Cardiac muscle cell (in vitro differentiated cells and primary cell): ENCODE measurements around the gene ZNF827. TPM values are rescaled to one million over a fixed set of nuclear protein-coding genes. Genes with fewer than 3 reads are reported as not detected.

Experiments
- DNase-seq, 2 donors: peaks; one replicate each; pipeline versions ENCODE4 v3.0.0 to v3.0.0-alpha.2; 2010 to 2017; ENCODE audit warnings: low read depth in 1 of 2, low spot score in 1 of 2
- H3K27ac ChIP-seq: fragments of 200-600 bp; sonication (generic); 2 replicates; pipeline ENCODE4 v1.5.1; 2016
- H3K27me3 ChIP-seq: fragments of 200-600 bp; sonication (generic); 2 replicates; pipeline ENCODE4 v1.6.0; 2016; ENCODE audit warnings: control low read depth
- H3K36me3 ChIP-seq: fragments of 200-600 bp; sonication (generic); 2 replicates; pipeline ENCODE4 v1.5.1; 2016; ENCODE audit warnings: control low read depth
- H3K4me1 ChIP-seq: fragments of 200-600 bp; sonication (generic); 2 replicates; pipeline ENCODE4 v1.8.1; 2017; ENCODE audit warnings: low read depth, mild to moderate bottlenecking, mixed run types
- H3K4me3 ChIP-seq: fragments of 200-600 bp; sonication (generic); 2 replicates; pipeline ENCODE4 v1.5.1; 2016; ENCODE audit warnings: mild to moderate bottlenecking
- H3K9me3 ChIP-seq: fragments of 200-600 bp; sonication (generic); 2 replicates; pipeline ENCODE4 v1.5.1; 2017; ENCODE audit warnings: low read depth, mild to moderate bottlenecking, control low read depth
- polyA plus RNA-seq: library from polyadenylated mRNA; unstranded; fragments of >200 nt; fragmentation: Nextera tagmentation; extraction: Ambion mirVana; gene quantifications from 2 replicates; pipeline ENCODE4 v1.2.1, GENCODE V29; 2016
- total RNA-seq: library from RNA; depleted of rRNA; stranded (reverse); fragments of >200 nt; gene quantifications from 2 replicates; pipeline ENCODE4 v1.2.3, GENCODE V29; 2016
- TF ChIP-seq, protein P1 (sequence below): IDR thresholded peaks from 2 replicates; pipeline ENCODE4 v1.5.1; 2012; ENCODE audit warnings: low read depth, mild to moderate bottlenecking, low read length

The ZNF827 gene
- total and polyA plus RNA-seq, 2 experiments from 2014 or later, result 13.2 to 37.3 TPM

- DNase-seq, result no peak
- H3K4me1 ChIP-seq, result no peaks in the 10 kb centered on the region
- no peaks in the 10 kb centered on the region for H3K27me3 ChIP-seq
- no peaks in the 10 kb centered on the region for H3K9me3 ChIP-seq
- H3K4me3 ChIP-seq, result no peak overlapping the region
- peak overlapping the region; percentile 48 for H3K27ac ChIP-seq
- H3K36me3 ChIP-seq, result peaks cover 15% of the 10 kb centered on the region
- TF ChIP-seq, protein P1, sequence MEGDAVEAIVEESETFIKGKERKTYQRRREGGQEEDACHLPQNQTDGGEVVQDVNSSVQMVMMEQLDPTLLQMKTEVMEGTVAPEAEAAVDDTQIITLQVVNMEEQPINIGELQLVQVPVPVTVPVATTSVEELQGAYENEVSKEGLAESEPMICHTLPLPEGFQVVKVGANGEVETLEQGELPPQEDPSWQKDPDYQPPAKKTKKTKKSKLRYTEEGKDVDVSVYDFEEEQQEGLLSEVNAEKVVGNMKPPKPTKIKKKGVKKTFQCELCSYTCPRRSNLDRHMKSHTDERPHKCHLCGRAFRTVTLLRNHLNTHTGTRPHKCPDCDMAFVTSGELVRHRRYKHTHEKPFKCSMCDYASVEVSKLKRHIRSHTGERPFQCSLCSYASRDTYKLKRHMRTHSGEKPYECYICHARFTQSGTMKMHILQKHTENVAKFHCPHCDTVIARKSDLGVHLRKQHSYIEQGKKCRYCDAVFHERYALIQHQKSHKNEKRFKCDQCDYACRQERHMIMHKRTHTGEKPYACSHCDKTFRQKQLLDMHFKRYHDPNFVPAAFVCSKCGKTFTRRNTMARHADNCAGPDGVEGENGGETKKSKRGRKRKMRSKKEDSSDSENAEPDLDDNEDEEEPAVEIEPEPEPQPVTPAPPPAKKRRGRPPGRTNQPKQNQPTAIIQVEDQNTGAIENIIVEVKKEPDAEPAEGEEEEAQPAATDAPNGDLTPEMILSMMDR, result no peak
Observed at GRCh38 chr4:145859426-145859825, 79.2 kb downstream of the ZNF827 start.

DNA sequence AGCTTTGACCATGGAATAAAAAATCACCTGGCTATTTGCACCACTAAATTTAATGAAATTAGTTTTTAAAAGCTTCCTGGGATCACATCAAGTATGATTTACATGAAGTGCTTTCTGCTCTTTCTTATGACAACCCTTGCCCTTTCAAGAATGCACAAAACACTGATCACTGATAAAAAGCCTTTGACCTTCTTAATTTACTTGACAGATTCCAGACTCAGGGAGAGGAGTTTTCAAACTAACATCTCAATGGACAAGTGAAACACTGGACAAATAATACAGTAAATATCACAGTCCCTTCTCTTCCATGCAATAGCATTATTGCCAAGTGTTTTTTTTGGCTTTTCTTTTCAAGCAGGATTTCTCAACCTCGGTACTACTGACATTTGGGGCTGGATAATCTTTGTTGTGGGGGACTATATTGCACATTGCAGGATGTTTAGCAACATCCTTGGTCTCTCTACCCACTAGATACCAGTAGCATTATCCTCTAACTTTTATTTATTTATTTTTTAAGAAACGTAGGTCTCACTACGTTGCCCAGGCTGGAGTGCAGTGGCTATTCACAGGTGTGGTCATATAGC is 86.3 kb downstream of the ZNF827 start:
- peak in 1 of 2 donors; percentile 79 for DNase-seq
- Histone ChIP-seq H3K27ac (peak overlapping the region; percentile 68), H3K9me3 (no peaks in the 10 kb centered on the region), H3K36me3 (peaks cover 11% of the 10 kb centered on the region), H3K27me3 (no peaks in the 10 kb centered on the region), H3K4me3 (no peak overlapping the region), H3K4me1 (peaks cover 18% of the 10 kb centered on the region)
- TF ChIP-seq, protein P1, result no peak

DNA sequence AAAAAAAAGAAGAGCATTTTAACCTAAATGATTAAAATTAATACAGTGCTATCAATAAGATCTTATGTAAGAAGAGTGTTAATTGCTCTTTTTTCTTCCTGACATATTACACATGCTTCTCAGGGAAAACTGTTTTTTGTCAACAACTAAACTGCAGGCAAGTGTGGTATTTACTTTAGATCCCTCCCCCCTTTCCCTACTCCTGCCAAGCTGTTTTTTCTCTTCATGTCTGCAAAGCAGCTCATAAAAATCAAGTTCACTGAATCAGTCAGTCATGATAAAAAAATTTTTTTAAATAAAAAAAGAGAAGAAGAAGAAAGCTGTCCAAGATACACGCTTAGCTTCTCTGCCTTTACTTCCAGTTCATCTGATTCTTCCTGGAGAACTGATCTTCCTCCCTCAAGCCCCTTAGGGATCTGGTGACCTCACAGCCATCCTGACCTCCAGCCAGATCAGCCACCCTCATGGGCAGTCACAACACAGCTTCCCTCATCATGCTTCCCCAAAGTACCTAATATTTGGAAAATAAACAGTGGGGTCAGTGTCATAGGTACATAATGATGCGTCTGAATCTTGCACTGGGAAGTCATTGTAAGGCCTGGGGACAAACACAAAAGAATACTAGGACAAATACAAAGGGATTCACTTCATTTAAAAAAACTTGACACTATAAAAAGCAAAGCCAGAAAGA is 87.0 kb downstream of the ZNF827 start:
- TF ChIP-seq, protein P1, result no peak
- H3K36me3 ChIP-seq, result peaks cover 15% of the 10 kb centered on the region
- H3K4me1 ChIP-seq, result peaks cover 18% of the 10 kb centered on the region
- DNase-seq, result no peak
- peak overlapping the region; percentile 68 for H3K27ac ChIP-seq
- H3K4me3 ChIP-seq, result no peak overlapping the region
- H3K9me3 ChIP-seq, result no peaks in the 10 kb centered on the region
- H3K27me3 ChIP-seq, result no peaks in the 10 kb centered on the region

DNA sequence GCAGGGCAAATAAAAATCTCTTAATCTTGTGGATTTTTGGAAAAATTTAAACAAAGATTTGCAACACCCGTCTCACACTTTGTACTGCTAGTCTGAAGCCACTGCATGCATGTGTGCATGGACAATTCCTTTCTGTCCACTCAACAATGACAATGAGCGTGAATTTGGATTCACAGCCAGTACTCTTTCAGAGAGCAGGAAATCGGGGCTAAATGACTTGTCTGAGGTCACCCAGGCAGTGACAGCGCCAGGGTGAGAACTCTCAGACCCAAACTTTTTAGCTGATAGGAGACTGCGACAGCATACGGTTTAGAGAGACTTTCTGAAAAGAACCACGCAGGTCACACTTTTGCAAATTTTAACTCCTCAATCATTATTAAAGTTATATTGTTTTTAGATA is 90.9 kb downstream of the ZNF827 start:
- TF ChIP-seq, protein P1, result no peak
- Histone ChIP-seq H3K36me3 (peaks cover 37% of the 10 kb centered on the region), H3K27ac (no peak overlapping the region)

DNA sequence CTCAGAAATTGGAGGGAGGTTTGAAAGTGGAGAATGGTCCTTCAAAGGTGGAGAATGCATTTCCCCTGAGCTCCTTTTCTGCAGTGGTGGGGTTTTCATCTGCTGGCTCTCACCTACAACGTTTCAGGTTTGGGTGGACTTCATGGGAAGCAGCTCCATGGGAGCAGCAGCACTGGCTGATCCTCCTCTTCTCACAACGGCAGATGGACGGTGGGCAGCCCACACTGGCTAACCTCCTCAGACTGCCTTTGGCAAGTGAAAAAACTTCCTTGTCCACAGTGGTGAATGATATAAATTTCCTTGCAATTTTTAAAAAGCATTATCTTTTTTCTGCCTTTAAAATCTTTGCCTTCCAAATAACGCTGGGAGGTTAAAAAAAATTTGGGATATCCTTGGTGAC is 93.5 kb downstream of the ZNF827 start:
- Histone ChIP-seq H3K27me3 (no peaks in the 10 kb centered on the region), H3K4me1 (no peaks in the 10 kb centered on the region), H3K27ac (no peak overlapping the region), H3K9me3 (no peaks in the 10 kb centered on the region), H3K4me3 (no peak overlapping the region), H3K36me3 (peaks cover 45% of the 10 kb centered on the region)
- TF ChIP-seq, protein P1, result no peak
- no peak for DNase-seq

More for the DNA sequence above, 90.9 kb downstream of the ZNF827 start:
- Histone ChIP-seq H3K9me3 (no peaks in the 10 kb centered on the region), H3K4me1 (peaks cover 12% of the 10 kb centered on the region), H3K4me3 (no peak overlapping the region), H3K27me3 (no peaks in the 10 kb centered on the region)
- no peak for DNase-seq
